GM06990 (cell line): ENCODE measurements around the gene ERFL.

Experiments used
- DNase-seq: peaks from one replicate; pipeline ENCODE4 v3.0.0-alpha.2; 2011; ENCODE audit not compliant: insufficient read length; ENCODE audit errors: extremely low read depth
- H3K27me3 ChIP-seq: replicated peaks from 2 replicates; pipeline ENCODE4 v1.6.0; 2011; ENCODE audit warnings: low read length; ENCODE audit not compliant: control insufficient read depth, insufficient read depth
- H3K36me3 ChIP-seq: 2 replicates; pipeline ENCODE4 v1.5.1; 2011; ENCODE audit warnings: low read length; ENCODE audit not compliant: control insufficient read depth, insufficient read depth
- H3K4me3 ChIP-seq: replicated peaks from 2 replicates; pipeline ENCODE4 v1.5.1; 2011; ENCODE audit warnings: low read depth, mild to moderate bottlenecking, control low read depth, low read length
- TF ChIP-seq, protein P1 (sequence below): IDR thresholded peaks from 2 replicates; pipeline ENCODE4 v1.5.1; 2011; ENCODE audit warnings: low read length, control low read depth, mild to moderate bottlenecking, inconsistent platforms; ENCODE audit not compliant: insufficient read depth, poor library complexity, severe bottlenecking

ERFL gene

DNA sequence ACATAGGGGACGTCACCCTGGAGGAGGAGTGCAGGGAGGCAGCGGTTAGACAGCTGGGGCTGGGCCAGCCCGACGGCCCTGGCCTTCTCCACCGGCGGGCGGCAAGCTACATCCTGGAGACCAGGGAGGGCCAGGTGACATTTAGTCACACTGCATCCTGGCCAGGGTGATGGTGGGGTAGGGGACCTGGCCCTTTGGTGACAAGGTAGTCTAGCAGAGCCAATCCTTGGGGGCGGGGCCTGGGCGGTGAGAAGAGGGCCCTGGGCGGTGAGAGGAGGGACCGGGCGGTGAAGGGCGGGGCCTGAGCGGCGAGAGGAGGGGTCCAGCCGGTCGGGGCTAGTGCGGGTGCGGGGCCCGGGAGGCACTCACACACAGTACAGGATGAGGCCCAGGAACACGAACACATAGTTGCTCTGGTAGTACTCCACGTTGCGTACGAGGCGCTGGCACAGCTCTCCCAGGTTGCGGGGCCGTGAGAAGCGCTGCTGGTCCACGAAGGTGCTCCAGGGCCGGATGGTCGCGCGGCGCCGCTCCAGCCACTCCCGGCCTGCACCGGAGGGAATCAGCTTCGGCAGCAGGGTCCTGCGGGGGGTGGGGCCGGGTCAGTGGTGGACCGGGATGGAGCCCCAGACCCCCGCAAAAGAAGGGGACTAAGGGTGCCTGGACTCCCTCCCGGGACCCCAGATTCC, 30.3 kb upstream of the ERFL start:
- H3K4me3 ChIP-seq: peak overlapping the region; percentile 88
- peak; percentile 81 for DNase-seq

GRCh38 chr19:41957838-41958366, 29.7 kb upstream of the ERFL start:
- TF ChIP-seq, protein P1, sequence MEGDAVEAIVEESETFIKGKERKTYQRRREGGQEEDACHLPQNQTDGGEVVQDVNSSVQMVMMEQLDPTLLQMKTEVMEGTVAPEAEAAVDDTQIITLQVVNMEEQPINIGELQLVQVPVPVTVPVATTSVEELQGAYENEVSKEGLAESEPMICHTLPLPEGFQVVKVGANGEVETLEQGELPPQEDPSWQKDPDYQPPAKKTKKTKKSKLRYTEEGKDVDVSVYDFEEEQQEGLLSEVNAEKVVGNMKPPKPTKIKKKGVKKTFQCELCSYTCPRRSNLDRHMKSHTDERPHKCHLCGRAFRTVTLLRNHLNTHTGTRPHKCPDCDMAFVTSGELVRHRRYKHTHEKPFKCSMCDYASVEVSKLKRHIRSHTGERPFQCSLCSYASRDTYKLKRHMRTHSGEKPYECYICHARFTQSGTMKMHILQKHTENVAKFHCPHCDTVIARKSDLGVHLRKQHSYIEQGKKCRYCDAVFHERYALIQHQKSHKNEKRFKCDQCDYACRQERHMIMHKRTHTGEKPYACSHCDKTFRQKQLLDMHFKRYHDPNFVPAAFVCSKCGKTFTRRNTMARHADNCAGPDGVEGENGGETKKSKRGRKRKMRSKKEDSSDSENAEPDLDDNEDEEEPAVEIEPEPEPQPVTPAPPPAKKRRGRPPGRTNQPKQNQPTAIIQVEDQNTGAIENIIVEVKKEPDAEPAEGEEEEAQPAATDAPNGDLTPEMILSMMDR: peak; percentile 84
- Histone ChIP-seq H3K4me3 (peak overlapping the region; percentile 88), H3K27me3 (no peaks in the 10 kb centered on the region), H3K36me3 (peaks cover 1% of the 10 kb centered on the region; the same call in 1 of the 2 replicates)
- DNase-seq: no peak

More for the DNA sequence above, 30.3 kb upstream of the ERFL start:
- peaks cover 1% of the 10 kb centered on the region; the same call in 1 of the 2 replicates for H3K36me3 ChIP-seq
- TF ChIP-seq, protein P1: no peak
- H3K27me3 ChIP-seq: no peaks in the 10 kb centered on the region

- TF ChIP-seq, protein P1: no peak
- no peaks in the 10 kb centered on the region for H3K27me3 ChIP-seq
- no peak overlapping the region for H3K4me3 ChIP-seq
- no peak for DNase-seq
- H3K36me3 ChIP-seq: peaks cover 1% of the 10 kb centered on the region; the same call in 1 of the 2 replicates
These were observed 29.1 kb upstream of the ERFL start for GRCh38 chr19:41957161-41957837.

- H3K4me3 ChIP-seq: no peak overlapping the region
- peaks cover 1% of the 10 kb centered on the region; the same call in 1 of the 2 replicates for H3K36me3 ChIP-seq
- TF ChIP-seq, protein P1: no peak
- H3K27me3 ChIP-seq: no peaks in the 10 kb centered on the region
- DNase-seq: no peak
These were observed 28.4 kb upstream of the ERFL start for GRCh38 chr19:41956621-41957020.

GRCh38 chr19:41955521-41955920, 27.3 kb upstream of the ERFL start:
- TF ChIP-seq, protein P1: no peak
- H3K27me3 ChIP-seq: no peaks in the 10 kb centered on the region

More at GRCh38 chr19:41955521-41955920, 27.3 kb upstream of the ERFL start:
- no peak for DNase-seq
- no peak overlapping the region for H3K4me3 ChIP-seq
- peaks cover 1% of the 10 kb centered on the region; the same call in 1 of the 2 replicates for H3K36me3 ChIP-seq
